Cardiac septum (tissue), 1 donor: ENCODE measurements around the gene ZNF224. TPM values are rescaled to one million over a fixed set of nuclear protein-coding genes. Genes with fewer than 3 reads are reported as not detected.
"Not testable (repeated sequence)": the region's sequence is repeated elsewhere in the genome, so short reads cannot be mapped to it uniquely, and the experiment has no call there.

Experiments used
- DNase-seq: peaks from one replicate; pipeline ENCODE4 v3.0.0-alpha.2; 2020; ENCODE audit warnings: low spot score
- intact Hi-C: fragments of 100-400 bp; cut with DNase I; formaldehyde crosslinking; loops from one replicate; pipeline ENCODE4 v1.14.0; 2022
- total RNA-seq: library from RNA; stranded (reverse); fragmentation: NEBNext Ultra II Directional; extraction: Animal tissue kit (Norgen Biotek cat#: 25700); gene quantifications from one replicate; pipeline ENCODE4 v1.2.1, GENCODE V29; 2021
- donor health status: DM: no; HTN: no; CAD: no.

Gene ZNF224
- total RNA-seq, 1 donor from 2014 or later: 12.9 TPM

DNA sequence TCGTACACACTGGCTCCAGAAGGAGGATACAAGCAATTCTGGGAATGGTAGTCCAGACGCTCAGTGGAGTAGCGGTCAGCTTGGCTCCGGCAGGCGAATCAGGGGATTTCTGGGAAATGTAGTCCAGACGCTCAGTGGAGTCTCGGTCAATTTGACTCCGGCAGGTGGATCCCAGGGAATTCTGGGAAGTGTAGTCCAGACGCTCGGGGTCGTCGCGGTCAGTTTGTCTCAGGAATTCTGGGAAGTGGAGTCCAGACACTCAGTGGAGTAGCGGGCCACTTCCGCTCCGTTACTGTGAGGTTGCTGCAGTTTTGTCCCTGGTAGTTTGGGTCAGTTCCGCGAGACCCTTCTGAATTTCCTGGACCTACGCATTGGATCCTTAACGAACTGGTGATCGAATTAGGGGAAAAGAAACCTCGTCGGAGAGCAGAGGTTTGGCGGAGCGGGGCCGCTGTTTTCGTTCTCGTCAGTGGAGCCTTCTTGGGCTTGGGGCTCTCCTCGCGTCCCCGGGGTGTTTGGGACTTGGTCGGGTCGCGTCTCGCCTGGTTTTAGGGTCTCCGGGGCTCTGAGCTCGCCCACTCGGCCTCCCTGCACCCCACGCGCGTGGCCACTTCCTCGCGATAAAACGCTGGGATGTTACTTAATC lies 19.1 kb downstream of the ZNF224 start, which contains the start of gene ZNF225:
Gene ZNF225 (plus strand): TSS at position 262 of the 646 bp plus-strand sequence. CDS start 2,429 bp downstream, outside the sequence.
- intact Hi-C loops: loop anchor here (1.0 to 5.0 kb wide), 5 partner anchors 28 to 111 kb away; partner anchors contain the start of genes ZNF223, ZNF227, ZNF230 and ZNF234
- peak; percentile 97 for DNase-seq

DNA sequence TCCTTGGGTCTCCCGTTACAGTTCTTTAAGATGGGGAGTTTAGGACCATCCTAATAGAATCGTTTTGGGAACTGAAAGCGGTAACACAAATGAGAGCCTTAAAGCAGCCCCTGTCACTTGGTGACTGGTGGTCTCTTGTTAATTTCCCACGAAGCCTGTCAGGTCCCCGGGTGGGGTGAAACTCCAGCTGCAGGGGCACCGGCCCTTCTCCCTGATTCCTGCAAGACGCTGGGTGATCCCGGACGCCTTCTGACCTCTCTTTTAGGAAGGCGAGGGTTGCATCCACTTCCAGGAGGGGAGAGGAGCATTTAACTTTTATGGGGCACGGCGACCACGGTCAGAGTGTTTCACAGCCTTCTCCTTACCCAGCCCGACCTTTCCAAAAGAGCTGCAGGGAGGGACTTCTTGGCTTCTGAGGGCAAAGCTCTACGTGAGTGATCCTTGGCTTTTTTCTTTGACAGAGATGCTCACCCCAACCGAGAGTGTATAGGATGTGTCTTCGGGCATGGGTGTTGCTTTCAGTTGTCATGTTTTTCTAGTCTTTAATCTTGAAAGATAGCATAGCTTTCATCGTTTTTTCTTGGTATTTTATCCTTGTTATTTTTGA lies 19.7 kb downstream of the ZNF224 start:
- DNase-seq: no peak
- intact Hi-C loops: loop anchor here (1.0 to 5.0 kb wide), 5 partner anchors 27 to 112 kb away; partner anchors contain the start of genes ZNF223, ZNF227, ZNF230 and ZNF234

DNA sequence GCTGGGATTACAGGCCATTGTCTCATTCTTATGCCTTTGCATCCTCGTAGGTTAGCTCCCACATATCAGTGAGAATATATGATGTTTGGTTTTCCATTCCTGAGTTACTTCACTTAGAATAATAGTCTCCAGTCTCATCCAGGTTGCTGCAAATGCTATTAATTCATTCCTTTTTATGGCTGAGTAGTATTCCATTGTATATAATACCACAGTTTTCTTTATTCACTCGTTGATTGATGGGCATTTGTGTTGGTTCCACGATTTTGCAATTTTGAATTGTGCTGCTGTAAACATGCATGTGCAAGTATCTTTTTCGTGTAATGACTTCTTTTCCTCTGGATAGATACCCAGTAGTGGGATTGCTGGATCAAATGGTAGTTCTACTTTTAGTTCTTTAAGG lies 27.0 kb downstream of the ZNF224 start:
- intact Hi-C loops, DNase-seq: not testable (repeated sequence)

DNA sequence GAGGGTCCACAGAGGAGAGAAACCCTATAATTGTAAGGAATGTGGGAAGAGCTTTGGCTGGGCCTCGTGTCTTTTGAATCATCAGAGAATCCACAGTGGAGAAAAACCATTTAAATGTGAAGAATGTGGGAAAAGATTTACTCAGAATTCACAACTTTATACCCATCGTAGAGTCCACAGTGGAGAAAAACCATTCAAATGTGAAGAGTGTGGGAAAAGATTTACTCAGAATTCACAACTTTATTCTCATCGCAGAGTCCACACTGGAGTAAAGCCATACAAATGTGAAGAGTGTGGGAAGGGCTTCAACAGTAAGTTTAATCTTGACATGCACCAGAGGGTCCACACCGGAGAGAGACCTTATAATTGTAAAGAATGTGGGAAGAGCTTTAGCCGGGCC lies 37.8 kb downstream of the ZNF224 start:
- intact Hi-C loops: no loop called here
- DNase-seq: no peak

DNA sequence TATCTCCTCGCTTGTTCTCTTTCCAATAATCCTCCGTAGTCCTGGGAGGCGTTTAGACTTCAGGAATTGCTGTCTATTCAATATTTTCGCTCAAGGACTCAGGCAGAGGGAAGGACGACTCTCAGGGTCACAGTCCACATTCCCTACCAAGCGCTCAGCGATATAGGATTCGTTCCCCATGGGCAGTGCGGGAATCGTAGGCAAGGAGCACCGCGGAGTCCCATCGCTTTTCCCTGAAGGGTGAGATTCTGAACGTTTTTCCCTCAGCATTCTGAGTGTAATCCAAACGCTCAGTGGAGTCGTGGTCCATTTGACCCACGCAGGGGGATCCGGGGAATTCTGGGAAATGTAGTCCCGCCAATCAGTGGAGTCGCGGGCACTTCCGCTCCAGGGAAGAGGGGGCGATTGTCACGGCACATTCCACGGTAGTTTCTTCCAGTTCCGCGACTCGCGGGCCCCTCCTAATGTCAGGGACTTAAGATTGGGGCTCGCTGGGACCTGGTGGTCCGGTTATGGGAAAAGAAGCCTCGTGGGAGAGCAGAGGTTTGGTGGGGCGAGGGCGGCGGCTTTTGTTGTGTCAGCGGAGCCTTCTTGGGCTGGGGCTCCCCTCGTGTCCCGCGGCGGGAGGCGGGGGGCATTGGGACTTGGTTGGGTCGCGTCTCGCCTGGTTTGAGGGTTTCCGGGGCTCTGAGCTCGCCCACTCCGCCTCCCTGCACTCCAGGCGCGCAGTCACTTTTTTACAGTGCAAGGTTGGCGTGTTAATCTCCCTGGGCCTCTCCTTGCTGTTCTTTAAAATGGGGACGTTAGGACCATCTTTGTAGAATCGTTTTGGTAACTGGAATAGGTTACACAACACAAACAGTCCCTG lies 47.3 kb downstream of the ZNF224 start, which contains the start of gene ZNF234:
Gene ZNF234 (plus strand): TSS at position 364 of the 868 bp plus-strand sequence. CDS start 3,079 bp downstream, outside the sequence.
- peak; percentile 94 for DNase-seq
- intact Hi-C loops: loop anchor here (1.0 to 2.0 kb wide), 3 partner anchors 23 to 71 kb away; partner anchors contain the start of genes ZNF225, ZNF226 and ZNF227

DNA sequence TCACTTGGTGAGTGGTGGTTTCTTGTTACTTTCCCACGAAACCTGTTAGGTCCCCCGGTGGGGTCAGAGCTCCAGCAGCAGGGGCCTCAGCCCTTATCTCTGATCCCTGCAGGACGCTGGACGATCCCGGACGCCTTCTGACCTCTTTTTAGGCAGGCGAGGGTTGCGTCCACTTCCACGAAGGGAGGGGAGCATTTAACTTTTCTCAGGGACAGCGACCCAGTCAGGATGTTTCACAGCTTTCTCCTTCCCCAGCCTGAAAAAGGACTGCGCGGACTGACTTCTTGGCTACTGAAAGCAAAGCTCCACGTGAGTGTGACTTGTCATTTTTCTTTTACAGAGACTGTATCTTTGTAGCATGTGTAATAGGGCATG lies 47.9 kb downstream of the ZNF224 start:
- no peak for DNase-seq
- intact Hi-C loops: no loop called here

DNA sequence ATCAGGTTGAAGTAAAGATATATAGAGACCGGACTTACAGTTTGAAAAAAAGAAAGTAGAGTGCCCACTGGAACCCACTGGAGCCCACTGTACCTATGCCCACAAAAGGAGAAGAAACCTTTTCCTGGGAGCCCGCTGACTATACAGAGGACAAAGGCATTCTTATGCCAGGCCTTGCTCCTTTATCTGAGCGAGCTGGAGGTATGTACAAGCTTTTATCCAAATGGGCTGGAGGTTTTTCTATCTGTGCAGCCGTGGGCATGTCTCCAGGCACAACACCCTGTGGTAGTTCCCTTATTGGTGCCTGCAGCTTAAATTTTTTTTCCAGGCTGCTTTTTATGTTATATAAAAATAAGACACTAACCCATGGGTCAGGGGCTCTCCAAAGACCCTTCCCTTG lies 55.6 kb downstream of the ZNF224 start:
- no peak for DNase-seq
- intact Hi-C loops: no loop called here

DNA sequence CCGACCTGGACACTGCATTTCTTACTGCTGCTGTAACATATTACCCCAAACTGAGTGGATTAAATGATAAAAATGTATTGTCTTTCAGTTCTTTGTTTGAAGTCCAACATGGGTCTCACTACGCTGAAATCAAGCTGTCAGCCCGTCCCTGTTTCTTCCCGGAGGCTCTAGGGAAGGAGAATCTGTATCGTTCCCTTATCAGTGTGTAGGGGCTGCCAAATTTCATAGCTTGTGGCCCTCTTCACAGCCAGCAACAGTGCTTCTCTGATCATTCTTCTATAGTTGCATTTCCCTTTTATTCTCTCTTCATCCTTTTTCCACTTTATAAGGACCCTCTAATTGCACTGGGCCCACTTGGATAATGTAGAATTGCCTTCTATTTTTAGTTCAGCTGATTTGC lies 57.3 kb downstream of the ZNF224 start:
- no peak for DNase-seq
- intact Hi-C loops: no loop called here

DNA sequence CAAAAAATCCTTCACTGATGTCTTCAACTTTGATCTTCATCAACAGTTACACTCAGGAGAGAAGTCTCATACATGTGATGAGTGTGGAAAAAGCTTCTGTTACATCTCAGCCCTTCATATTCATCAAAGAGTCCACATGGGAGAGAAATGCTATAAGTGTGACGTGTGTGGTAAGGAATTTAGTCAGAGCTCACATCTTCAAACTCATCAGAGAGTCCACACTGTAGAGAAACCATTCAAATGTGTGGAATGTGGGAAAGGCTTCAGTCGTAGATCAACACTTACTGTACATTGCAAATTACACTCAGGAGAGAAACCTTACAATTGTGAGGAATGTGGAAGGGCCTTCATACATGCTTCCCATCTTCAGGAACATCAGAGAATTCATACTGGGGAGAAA lies 62.3 kb downstream of the ZNF224 start:
- DNase-seq: no peak
- intact Hi-C loops: no loop called here

Other genes with a start within 250 kb of the ZNF224 start
- gene ZNF404, start 210.4 kb upstream of the ZNF224 start, total RNA-seq: 8.4 TPM
- 7.0 TPM for gene ZNF45, start 159.1 kb upstream of the ZNF224 start, total RNA-seq
- 4.7 TPM for gene ZNF221, start 143.1 kb upstream of the ZNF224 start, total RNA-seq
- gene ZNF155, start 110.2 kb upstream of the ZNF224 start, total RNA-seq: 6.4 TPM
- 2.3 TPM for gene ZNF230, start 91.4 kb upstream of the ZNF224 start, total RNA-seq
- 3.6 TPM for gene ZNF222, start 69.0 kb upstream of the ZNF224 start, total RNA-seq
- 2.2 TPM for gene ZNF223, start 42.3 kb upstream of the ZNF224 start, total RNA-seq
- gene ZNF284, start 22.2 kb upstream of the ZNF224 start, total RNA-seq: 1.4 TPM
- gene ZNF225, start 19.0 kb downstream of the ZNF224 start, total RNA-seq: 3.3 TPM
- gene ZNF234, start 47.2 kb downstream of the ZNF224 start, total RNA-seq: 9.6 TPM
- 25.6 TPM for gene ZNF226, start 70.7 kb downstream of the ZNF224 start, total RNA-seq
- 15.4 TPM for gene ZNF227, start 118.2 kb downstream of the ZNF224 start, total RNA-seq
- 5.0 TPM for gene ZNF233, start 165.5 kb downstream of the ZNF224 start, total RNA-seq
- 5.2 TPM for gene ZNF235, start 210.7 kb downstream of the ZNF224 start, total RNA-seq